Measurements from ENCODE around the gene ME1. TPM values are rescaled to one million over a fixed set of nuclear protein-coding genes. Genes with fewer than 3 reads are reported as not detected.

The ME1 gene
- total and polyA plus RNA-seq, 2 experiments from 2014 or later = 19.0 to 19.7 TPM

- peak; percentile 74 for DNase-seq (ENCODE audit: low spot score)
- H3K27me3 ChIP-seq = no peaks in the 10 kb centered on the region
- no peak overlapping the region for H3K27ac ChIP-seq
- H3K4me2 ChIP-seq = no peak overlapping the region
- H4K20me1 ChIP-seq (ENCODE audit: insufficient read depth, poor library complexity, severe bottlenecking) = no peaks in the 10 kb centered on the region
- H3K36me3 ChIP-seq (replicated peaks; ENCODE audit: insufficient read depth, low read depth) = no peaks in the 10 kb centered on the region
- no peaks in the 10 kb centered on the region for H3K9me3 ChIP-seq (ENCODE audit: low read depth)
- no peaks in the 10 kb centered on the region for H3K4me1 ChIP-seq (ENCODE audit: insufficient read depth)
- H3K79me2 ChIP-seq = peaks cover 4% of the 10 kb centered on the region
- no peak for TF ChIP-seq EZH2phosphoT487 (IDR thresholded peaks at IDR 0.05; ENCODE audit: low read depth, severe bottlenecking, unreplicated experiment)
- TF ChIP-seq, protein P1, sequence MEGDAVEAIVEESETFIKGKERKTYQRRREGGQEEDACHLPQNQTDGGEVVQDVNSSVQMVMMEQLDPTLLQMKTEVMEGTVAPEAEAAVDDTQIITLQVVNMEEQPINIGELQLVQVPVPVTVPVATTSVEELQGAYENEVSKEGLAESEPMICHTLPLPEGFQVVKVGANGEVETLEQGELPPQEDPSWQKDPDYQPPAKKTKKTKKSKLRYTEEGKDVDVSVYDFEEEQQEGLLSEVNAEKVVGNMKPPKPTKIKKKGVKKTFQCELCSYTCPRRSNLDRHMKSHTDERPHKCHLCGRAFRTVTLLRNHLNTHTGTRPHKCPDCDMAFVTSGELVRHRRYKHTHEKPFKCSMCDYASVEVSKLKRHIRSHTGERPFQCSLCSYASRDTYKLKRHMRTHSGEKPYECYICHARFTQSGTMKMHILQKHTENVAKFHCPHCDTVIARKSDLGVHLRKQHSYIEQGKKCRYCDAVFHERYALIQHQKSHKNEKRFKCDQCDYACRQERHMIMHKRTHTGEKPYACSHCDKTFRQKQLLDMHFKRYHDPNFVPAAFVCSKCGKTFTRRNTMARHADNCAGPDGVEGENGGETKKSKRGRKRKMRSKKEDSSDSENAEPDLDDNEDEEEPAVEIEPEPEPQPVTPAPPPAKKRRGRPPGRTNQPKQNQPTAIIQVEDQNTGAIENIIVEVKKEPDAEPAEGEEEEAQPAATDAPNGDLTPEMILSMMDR (IDR thresholded peaks at IDR 0.05; ENCODE audit: poor library complexity) = peak; percentile 73
- WGBS (ENCODE audit: low lambda C conversion rate, missing lambda C conversion rate) = 71% methylated on average over 3 of the region's 3 CpGs
- H2AFZ ChIP-seq = no peak overlapping the region
- H3K4me3 ChIP-seq = no peak overlapping the region
- H3K9me2 ChIP-seq (replicated peaks; ENCODE audit: insufficient read depth) = no peaks in the 10 kb centered on the region
Measured at GRCh38 chr6:83417880-83418663, 12.8 kb downstream of the ME1 start.

GRCh38 chr6:83413068-83413467 is 17.8 kb downstream of the ME1 start:
- no peak for DNase-seq (ENCODE audit: low spot score)
- Histone ChIP-seq H3K36me3 (replicated peaks; ENCODE audit: insufficient read depth, low read depth) (no peaks in the 10 kb centered on the region), H3K27me3 (no peaks in the 10 kb centered on the region), H4K20me1 (ENCODE audit: insufficient read depth, poor library complexity, severe bottlenecking) (no peaks in the 10 kb centered on the region), H3K4me3 (no peak overlapping the region), H3K79me2 (peaks cover 9% of the 10 kb centered on the region), H3K4me2 (no peak overlapping the region), H3K9me2 (replicated peaks; ENCODE audit: insufficient read depth) (no peaks in the 10 kb centered on the region), H3K9me3 (ENCODE audit: low read depth) (no peaks in the 10 kb centered on the region), H3K4me1 (ENCODE audit: insufficient read depth) (no peaks in the 10 kb centered on the region), H2AFZ (no peak overlapping the region), H3K27ac (no peak overlapping the region)
- 94% methylated on average over 2 of the region's 2 CpGs for WGBS (ENCODE audit: low lambda C conversion rate, missing lambda C conversion rate)
- TF ChIP-seq EZH2 (IDR thresholded peaks at IDR 0.05; ENCODE audit: borderline replicate concordance) (no peak), EZH2phosphoT487 (IDR thresholded peaks at IDR 0.05; ENCODE audit: low read depth, severe bottlenecking, unreplicated experiment) (no peak)
- TF ChIP-seq, protein P1 (IDR thresholded peaks at IDR 0.05; ENCODE audit: poor library complexity) = no peak

DNA sequence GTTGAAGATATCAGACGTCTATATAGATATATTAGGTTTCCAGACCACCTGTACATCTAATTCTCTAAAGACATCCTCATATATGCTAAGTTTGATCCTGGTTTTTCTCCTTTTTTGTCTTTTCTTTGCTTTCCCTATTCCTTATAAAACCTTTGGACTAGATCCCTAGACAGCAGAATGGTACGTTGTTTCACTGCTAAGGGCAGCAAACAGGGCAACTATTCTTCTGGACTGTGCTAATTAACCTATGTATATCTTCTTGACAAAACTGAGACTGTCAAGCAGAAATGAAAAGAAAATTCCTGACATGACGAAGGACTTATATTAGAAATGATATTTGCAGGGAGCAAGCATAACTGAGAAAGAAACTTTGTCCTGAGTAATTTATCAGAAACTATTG is 19.1 kb downstream of the ME1 start:
- H2AFZ ChIP-seq = no peak overlapping the region
- DNase-seq (ENCODE audit: low spot score) = no peak
- H3K27ac ChIP-seq = no peak overlapping the region
- no peaks in the 10 kb centered on the region for H3K9me3 ChIP-seq (ENCODE audit: low read depth)
- TF ChIP-seq, protein P1 (IDR thresholded peaks at IDR 0.05; ENCODE audit: poor library complexity) = no peak
- TF ChIP-seq EZH2phosphoT487 (IDR thresholded peaks at IDR 0.05; ENCODE audit: low read depth, severe bottlenecking, unreplicated experiment) (no peak), EZH2 (IDR thresholded peaks at IDR 0.05; ENCODE audit: borderline replicate concordance) (no peak)
- H3K79me2 ChIP-seq = peaks cover 9% of the 10 kb centered on the region
- H3K36me3 ChIP-seq (replicated peaks; ENCODE audit: insufficient read depth, low read depth) = no peaks in the 10 kb centered on the region
- H3K4me3 ChIP-seq = no peak overlapping the region
- H3K4me1 ChIP-seq (ENCODE audit: insufficient read depth) = no peaks in the 10 kb centered on the region
- no peaks in the 10 kb centered on the region for H3K27me3 ChIP-seq
- no peak overlapping the region for H3K4me2 ChIP-seq
- no peaks in the 10 kb centered on the region for H3K9me2 ChIP-seq (replicated peaks; ENCODE audit: insufficient read depth)
- no peaks in the 10 kb centered on the region for H4K20me1 ChIP-seq (ENCODE audit: insufficient read depth, poor library complexity, severe bottlenecking)
- 84% methylated on average over 3 of the region's 3 CpGs for WGBS (ENCODE audit: low lambda C conversion rate, missing lambda C conversion rate)
